HEK293 (cell line): ENCODE results near the gene ETHE1.
A peak's percentile ranks its signal among the peaks of the same experiment; 100 is the strongest.

Experiments used
- GLI2 ChIP-seq: fragments of 450-650 bp; formaldehyde crosslinking; IDR thresholded peaks from 2 replicates; pipeline ENCODE4; 2017; ENCODE audit warnings: missing biosample characterization, missing genetic modification characterization, low read depth, borderline replicate concordance
- GLI4 ChIP-seq: fragments of 450-650 bp; formaldehyde crosslinking; IDR thresholded peaks from 2 replicates; pipeline ENCODE4 v1.5.1; 2016; ENCODE audit warnings: missing biosample characterization, missing genetic modification characterization
- GLIS2 ChIP-seq: fragments of 450-650 bp; formaldehyde crosslinking; IDR thresholded peaks from 2 replicates; pipeline ENCODE4 v1.5.1; 2016; ENCODE audit warnings: missing biosample characterization, missing genetic modification characterization
- IKZF3 ChIP-seq: fragments of 450-650 bp; IDR thresholded peaks from 2 replicates; pipeline ENCODE4 v1.5.0; 2018; ENCODE audit warnings: missing biosample characterization, mild to moderate bottlenecking, missing genetic modification characterization, moderate library complexity
- MZF1 ChIP-seq: fragments of 450-650 bp; formaldehyde crosslinking; IDR thresholded peaks from 2 replicates; pipeline ENCODE4 v1.5.1; 2017; ENCODE audit warnings: missing biosample characterization, missing genetic modification characterization, borderline replicate concordance
- ZBTB17 ChIP-seq: fragments of 450-650 bp; formaldehyde crosslinking; IDR thresholded peaks from 2 replicates; pipeline ENCODE4 v1.5.1; 2016; ENCODE audit warnings: missing biosample characterization, missing genetic modification characterization
- ZNF184 ChIP-seq: fragments of 450-650 bp; IDR thresholded peaks from 2 replicates; pipeline ENCODE4 v1.5.1; 2018; ENCODE audit warnings: missing biosample characterization, mild to moderate bottlenecking, missing genetic modification characterization
- ZNF19 ChIP-seq: fragments of 450-650 bp; formaldehyde crosslinking; IDR thresholded peaks from 2 replicates; pipeline ENCODE4; 2016; ENCODE audit warnings: missing biosample characterization, missing genetic modification characterization, low read depth
- ZNF274 ChIP-seq, 2 experiments: fragments of 200-500 bp in 1 of 2; fragments of 450-650 bp in 1 of 2; sonication (Bioruptor generic) in 1 of 2; formaldehyde crosslinking in 1 of 2; IDR thresholded peaks; 2 replicates each; pipeline versions ENCODE4 v1.5.1 to v1.6.1; 2014 to 2016; ENCODE audit warnings: borderline replicate concordance in 1 of 2, inconsistent platforms in 1 of 2, low read length in 1 of 2, missing biosample characterization in 1 of 2, missing genetic modification characterization in 1 of 2
- ZNF416 ChIP-seq: fragments of 450-650 bp; formaldehyde crosslinking; IDR thresholded peaks from 2 replicates; pipeline ENCODE4 v1.5.1; 2016; ENCODE audit warnings: missing biosample characterization, missing genetic modification characterization
- ZNF558 ChIP-seq: fragments of 450-650 bp; formaldehyde crosslinking; IDR thresholded peaks from 2 replicates; pipeline ENCODE4 v1.5.1; 2016; ENCODE audit warnings: missing biosample characterization, missing genetic modification characterization
- ZNF600 ChIP-seq: fragments of 450-650 bp; formaldehyde crosslinking; IDR thresholded peaks from 2 replicates; pipeline ENCODE4 v1.5.1; 2016; ENCODE audit warnings: missing biosample characterization, missing genetic modification characterization
- ZNF664 ChIP-seq: fragments of 450-650 bp; formaldehyde crosslinking; IDR thresholded peaks from 2 replicates; pipeline ENCODE4 v1.5.1; 2016; ENCODE audit warnings: missing biosample characterization, missing genetic modification characterization
- ZNF701 ChIP-seq: fragments of 450-650 bp; formaldehyde crosslinking; IDR thresholded peaks from 2 replicates; pipeline ENCODE4 v1.5.1; 2016; ENCODE audit warnings: missing biosample characterization, missing genetic modification characterization
- ZNF768 ChIP-seq: fragments of 450-650 bp; formaldehyde crosslinking; IDR thresholded peaks from 2 replicates; pipeline ENCODE4 v1.5.1; 2018; ENCODE audit warnings: missing biosample characterization, mild to moderate bottlenecking, missing genetic modification characterization
- ZNF777 ChIP-seq: fragments of 450-650 bp; formaldehyde crosslinking; IDR thresholded peaks from 2 replicates; pipeline ENCODE4 v1.5.1; 2017; ENCODE audit warnings: missing biosample characterization, missing genetic modification characterization, borderline replicate concordance
- TF ChIP-seq, protein P1 (sequence below): fragments of 450-650 bp; IDR thresholded peaks from 2 replicates; pipeline ENCODE4 v1.5.1; 2018; ENCODE audit warnings: missing biosample characterization, mild to moderate bottlenecking, missing genetic modification characterization
- TF ChIP-seq, protein P2 (sequence below): fragments of 450-650 bp; formaldehyde crosslinking; IDR thresholded peaks from 2 replicates; pipeline ENCODE4 v1.5.1; 2016; ENCODE audit warnings: missing biosample characterization, missing genetic modification characterization, borderline replicate concordance
- TF ChIP-seq, protein P3 (sequence below): fragments of 450-650 bp; formaldehyde crosslinking; IDR thresholded peaks from 2 replicates; pipeline ENCODE4 v1.5.1; 2016; ENCODE audit warnings: missing biosample characterization, missing genetic modification characterization
- TF ChIP-seq, protein P4 (sequence below): fragments of 450-650 bp; formaldehyde crosslinking; IDR thresholded peaks from 2 replicates; pipeline ENCODE4 v1.5.1; 2016; ENCODE audit warnings: missing biosample characterization, missing genetic modification characterization
- TF ChIP-seq, protein P5 (sequence below): fragments of 450-650 bp; formaldehyde crosslinking; IDR thresholded peaks from 2 replicates; pipeline ENCODE4 v1.5.1; 2016; ENCODE audit warnings: missing biosample characterization, missing genetic modification characterization
- TF ChIP-seq, protein P6 (sequence below): fragments of 450-650 bp; formaldehyde crosslinking; IDR thresholded peaks from 2 replicates; pipeline ENCODE4 v1.5.1; 2016; ENCODE audit warnings: missing biosample characterization, missing genetic modification characterization

The ETHE1 gene

DNA sequence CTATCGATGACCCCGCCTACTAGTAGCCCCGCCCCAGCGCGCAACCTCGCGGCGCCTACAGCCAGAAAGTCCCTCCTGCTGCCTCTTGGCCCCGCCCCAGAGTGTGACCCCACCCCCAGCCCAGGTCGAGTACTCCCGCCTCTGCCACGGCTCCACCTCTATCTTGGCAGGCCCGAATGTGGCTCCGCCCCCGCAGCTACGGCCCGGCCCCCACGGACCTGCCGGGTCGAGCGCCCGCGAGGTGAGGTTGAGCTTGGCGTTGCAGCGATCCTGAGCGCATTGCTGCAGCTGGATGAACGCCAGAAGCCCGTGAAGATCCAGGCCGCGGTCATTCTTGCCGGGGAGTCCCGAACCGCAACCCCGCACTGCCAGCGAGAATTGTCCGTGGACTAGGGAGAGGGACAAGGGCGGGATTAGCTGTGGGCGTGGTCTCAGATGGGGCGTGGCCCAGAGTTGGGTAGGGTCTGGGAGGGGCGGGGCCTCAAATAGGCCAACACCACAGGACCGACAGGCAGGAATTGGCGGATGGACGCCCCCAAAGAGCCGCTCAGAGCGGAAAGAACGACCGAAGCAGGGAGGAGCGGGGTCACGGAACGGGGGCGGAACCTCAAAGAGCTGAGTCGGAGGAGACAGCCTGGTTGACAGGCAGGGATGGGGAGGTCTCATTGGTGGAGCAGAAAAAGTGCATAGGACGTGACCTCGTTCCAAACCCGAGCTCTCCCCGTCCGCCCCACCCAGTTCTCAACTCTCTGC is 63.4 kb downstream of the ETHE1 start (continued):
- TF ChIP-seq, protein P1, sequence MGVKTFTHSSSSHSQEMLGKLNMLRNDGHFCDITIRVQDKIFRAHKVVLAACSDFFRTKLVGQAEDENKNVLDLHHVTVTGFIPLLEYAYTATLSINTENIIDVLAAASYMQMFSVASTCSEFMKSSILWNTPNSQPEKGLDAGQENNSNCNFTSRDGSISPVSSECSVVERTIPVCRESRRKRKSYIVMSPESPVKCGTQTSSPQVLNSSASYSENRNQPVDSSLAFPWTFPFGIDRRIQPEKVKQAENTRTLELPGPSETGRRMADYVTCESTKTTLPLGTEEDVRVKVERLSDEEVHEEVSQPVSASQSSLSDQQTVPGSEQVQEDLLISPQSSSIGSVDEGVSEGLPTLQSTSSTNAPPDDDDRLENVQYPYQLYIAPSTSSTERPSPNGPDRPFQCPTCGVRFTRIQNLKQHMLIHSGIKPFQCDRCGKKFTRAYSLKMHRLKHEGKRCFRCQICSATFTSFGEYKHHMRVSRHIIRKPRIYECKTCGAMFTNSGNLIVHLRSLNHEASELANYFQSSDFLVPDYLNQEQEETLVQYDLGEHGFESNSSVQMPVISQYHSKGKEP, result peak; percentile 96
- no peak for TF ChIP-seq ZNF664
- TF ChIP-seq ZNF777 (tag by site-specific recombination), result peak; percentile 89
- TF ChIP-seq, protein P2, sequence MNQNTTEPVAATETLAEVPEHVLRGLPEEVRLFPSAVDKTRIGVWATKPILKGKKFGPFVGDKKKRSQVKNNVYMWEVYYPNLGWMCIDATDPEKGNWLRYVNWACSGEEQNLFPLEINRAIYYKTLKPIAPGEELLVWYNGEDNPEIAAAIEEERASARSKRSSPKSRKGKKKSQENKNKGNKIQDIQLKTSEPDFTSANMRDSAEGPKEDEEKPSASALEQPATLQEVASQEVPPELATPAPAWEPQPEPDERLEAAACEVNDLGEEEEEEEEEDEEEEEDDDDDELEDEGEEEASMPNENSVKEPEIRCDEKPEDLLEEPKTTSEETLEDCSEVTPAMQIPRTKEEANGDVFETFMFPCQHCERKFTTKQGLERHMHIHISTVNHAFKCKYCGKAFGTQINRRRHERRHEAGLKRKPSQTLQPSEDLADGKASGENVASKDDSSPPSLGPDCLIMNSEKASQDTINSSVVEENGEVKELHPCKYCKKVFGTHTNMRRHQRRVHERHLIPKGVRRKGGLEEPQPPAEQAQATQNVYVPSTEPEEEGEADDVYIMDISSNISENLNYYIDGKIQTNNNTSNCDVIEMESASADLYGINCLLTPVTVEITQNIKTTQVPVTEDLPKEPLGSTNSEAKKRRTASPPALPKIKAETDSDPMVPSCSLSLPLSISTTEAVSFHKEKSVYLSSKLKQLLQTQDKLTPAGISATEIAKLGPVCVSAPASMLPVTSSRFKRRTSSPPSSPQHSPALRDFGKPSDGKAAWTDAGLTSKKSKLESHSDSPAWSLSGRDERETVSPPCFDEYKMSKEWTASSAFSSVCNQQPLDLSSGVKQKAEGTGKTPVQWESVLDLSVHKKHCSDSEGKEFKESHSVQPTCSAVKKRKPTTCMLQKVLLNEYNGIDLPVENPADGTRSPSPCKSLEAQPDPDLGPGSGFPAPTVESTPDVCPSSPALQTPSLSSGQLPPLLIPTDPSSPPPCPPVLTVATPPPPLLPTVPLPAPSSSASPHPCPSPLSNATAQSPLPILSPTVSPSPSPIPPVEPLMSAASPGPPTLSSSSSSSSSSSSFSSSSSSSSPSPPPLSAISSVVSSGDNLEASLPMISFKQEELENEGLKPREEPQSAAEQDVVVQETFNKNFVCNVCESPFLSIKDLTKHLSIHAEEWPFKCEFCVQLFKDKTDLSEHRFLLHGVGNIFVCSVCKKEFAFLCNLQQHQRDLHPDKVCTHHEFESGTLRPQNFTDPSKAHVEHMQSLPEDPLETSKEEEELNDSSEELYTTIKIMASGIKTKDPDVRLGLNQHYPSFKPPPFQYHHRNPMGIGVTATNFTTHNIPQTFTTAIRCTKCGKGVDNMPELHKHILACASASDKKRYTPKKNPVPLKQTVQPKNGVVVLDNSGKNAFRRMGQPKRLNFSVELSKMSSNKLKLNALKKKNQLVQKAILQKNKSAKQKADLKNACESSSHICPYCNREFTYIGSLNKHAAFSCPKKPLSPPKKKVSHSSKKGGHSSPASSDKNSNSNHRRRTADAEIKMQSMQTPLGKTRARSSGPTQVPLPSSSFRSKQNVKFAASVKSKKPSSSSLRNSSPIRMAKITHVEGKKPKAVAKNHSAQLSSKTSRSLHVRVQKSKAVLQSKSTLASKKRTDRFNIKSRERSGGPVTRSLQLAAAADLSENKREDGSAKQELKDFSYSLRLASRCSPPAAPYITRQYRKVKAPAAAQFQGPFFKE (tag by site-specific recombination), result no peak
- TF ChIP-seq ZNF558 (tag by site-specific recombination), result no peak
- TF ChIP-seq, protein P3, sequence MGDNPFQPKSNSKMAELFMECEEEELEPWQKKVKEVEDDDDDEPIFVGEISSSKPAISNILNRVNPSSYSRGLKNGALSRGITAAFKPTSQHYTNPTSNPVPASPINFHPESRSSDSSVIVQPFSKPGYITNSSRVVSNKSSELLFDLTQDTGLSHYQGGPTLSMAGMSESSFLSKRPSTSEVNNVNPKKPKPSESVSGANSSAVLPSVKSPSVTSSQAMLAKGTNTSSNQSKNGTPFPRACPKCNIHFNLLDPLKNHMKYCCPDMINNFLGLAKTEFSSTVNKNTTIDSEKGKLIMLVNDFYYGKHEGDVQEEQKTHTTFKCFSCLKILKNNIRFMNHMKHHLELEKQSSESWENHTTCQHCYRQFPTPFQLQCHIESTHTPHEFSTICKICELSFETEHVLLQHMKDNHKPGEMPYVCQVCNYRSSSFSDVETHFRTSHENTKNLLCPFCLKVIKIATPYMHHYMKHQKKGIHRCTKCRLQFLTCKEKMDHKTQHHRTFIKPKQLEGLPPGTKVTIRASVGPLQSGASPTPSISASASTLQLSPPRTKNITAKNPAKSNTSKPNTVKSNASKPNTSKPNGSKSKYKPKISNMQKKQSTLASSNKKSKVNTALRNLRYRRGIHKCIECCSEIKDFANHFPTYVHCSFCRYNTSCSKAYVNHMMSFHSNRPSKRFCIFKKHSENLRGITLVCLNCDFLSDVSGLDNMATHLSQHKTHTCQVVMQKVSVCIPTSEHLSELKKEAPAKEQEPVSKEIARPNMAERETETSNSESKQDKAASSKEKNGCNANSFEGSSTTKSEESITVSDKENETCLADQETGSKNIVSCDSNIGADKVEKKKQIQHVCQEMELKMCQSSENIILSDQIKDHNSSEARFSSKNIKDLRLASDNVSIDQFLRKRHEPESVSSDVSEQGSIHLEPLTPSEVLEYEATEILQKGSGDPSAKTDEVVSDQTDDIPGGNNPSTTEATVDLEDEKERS (tag by site-specific recombination), result 0 out of 2 replicates have a peak, but pooled peaks have one; percentile 38
- peak; percentile 88 for TF ChIP-seq ZNF600 (tag by site-specific recombination)
- TF ChIP-seq GLI4 (tag by site-specific recombination), result no peak
- no peak for TF ChIP-seq ZNF19 (tag by site-specific recombination)
- TF ChIP-seq, protein P4, sequence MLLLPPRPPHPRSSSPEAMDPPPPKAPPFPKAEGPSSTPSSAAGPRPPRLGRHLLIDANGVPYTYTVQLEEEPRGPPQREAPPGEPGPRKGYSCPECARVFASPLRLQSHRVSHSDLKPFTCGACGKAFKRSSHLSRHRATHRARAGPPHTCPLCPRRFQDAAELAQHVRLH, result no peak; the same call in 1 of the 2 replicates
- TF ChIP-seq GLIS2 (tag by site-specific recombination), result peak; percentile 88
- no peak for TF ChIP-seq ZNF416 (tag by site-specific recombination)
- TF ChIP-seq IKZF3 (tag by site-specific recombination), result peak; percentile 69; the same call in 1 of the 2 replicates
- TF ChIP-seq ZNF701 (tag by site-specific recombination), result no peak
- no peak for TF ChIP-seq ZNF184
- no peak for TF ChIP-seq ZNF768
- TF ChIP-seq, protein P5, sequence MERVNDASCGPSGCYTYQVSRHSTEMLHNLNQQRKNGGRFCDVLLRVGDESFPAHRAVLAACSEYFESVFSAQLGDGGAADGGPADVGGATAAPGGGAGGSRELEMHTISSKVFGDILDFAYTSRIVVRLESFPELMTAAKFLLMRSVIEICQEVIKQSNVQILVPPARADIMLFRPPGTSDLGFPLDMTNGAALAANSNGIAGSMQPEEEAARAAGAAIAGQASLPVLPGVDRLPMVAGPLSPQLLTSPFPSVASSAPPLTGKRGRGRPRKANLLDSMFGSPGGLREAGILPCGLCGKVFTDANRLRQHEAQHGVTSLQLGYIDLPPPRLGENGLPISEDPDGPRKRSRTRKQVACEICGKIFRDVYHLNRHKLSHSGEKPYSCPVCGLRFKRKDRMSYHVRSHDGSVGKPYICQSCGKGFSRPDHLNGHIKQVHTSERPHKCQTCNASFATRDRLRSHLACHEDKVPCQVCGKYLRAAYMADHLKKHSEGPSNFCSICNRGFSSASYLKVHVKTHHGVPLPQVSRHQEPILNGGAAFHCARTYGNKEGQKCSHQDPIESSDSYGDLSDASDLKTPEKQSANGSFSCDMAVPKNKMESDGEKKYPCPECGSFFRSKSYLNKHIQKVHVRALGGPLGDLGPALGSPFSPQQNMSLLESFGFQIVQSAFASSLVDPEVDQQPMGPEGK (tag by site-specific recombination), result peak; percentile 97
- peak; percentile 88 for TF ChIP-seq ZBTB17 (tag by site-specific recombination)
- TF ChIP-seq GLI2 (tag by site-specific recombination), result no peak
- TF ChIP-seq ZNF274 (IDR thresholded peaks at IDR 0.05; ENCODE audit: low read length), result no peak
- no peak for TF ChIP-seq ZNF274 (tag by site-specific recombination; IDR thresholded peaks at IDR 0.05; ENCODE audit: borderline replicate concordance)
- TF ChIP-seq, protein P6, sequence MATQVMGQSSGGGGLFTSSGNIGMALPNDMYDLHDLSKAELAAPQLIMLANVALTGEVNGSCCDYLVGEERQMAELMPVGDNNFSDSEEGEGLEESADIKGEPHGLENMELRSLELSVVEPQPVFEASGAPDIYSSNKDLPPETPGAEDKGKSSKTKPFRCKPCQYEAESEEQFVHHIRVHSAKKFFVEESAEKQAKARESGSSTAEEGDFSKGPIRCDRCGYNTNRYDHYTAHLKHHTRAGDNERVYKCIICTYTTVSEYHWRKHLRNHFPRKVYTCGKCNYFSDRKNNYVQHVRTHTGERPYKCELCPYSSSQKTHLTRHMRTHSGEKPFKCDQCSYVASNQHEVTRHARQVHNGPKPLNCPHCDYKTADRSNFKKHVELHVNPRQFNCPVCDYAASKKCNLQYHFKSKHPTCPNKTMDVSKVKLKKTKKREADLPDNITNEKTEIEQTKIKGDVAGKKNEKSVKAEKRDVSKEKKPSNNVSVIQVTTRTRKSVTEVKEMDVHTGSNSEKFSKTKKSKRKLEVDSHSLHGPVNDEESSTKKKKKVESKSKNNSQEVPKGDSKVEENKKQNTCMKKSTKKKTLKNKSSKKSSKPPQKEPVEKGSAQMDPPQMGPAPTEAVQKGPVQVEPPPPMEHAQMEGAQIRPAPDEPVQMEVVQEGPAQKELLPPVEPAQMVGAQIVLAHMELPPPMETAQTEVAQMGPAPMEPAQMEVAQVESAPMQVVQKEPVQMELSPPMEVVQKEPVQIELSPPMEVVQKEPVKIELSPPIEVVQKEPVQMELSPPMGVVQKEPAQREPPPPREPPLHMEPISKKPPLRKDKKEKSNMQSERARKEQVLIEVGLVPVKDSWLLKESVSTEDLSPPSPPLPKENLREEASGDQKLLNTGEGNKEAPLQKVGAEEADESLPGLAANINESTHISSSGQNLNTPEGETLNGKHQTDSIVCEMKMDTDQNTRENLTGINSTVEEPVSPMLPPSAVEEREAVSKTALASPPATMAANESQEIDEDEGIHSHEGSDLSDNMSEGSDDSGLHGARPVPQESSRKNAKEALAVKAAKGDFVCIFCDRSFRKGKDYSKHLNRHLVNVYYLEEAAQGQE (tag by site-specific recombination), result no peak
- TF ChIP-seq MZF1 (tag by site-specific recombination), result no peak
